HTR-8/SVneo (cell line): ENCODE results near the gene SLC35G1.

Experiments
- DNase-seq: peaks from one replicate; pipeline ENCODE4 v3.0.0; 2011; ENCODE audit warnings: low spot score, mixed read lengths; ENCODE audit not compliant: insufficient read length
- FAIRE-seq: peaks from 2 replicates; lab custom pipeline; 2011; peaks lifted over from hg19 to GRCh38; lab: Jason Lieb, UNC

Gene SLC35G1, protein sequence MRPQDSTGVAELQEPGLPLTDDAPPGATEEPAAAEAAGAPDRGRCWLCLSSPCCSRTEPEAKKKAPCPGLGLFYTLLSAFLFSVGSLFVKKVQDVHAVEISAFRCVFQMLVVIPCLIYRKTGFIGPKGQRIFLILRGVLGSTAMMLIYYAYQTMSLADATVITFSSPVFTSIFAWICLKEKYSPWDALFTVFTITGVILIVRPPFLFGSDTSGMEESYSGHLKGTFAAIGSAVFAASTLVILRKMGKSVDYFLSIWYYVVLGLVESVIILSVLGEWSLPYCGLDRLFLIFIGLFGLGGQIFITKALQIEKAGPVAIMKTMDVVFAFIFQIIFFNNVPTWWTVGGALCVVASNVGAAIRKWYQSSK

GRCh38 chr10:93893646-93894515 lies at the start of gene SLC35G1:
Gene SLC35G1 (plus strand): TSS chr10:93893978. CDS start chr10:93894034, 56 bp downstream.
- DNase-seq (peak; percentile 88), FAIRE-seq (no peak)

DNA sequence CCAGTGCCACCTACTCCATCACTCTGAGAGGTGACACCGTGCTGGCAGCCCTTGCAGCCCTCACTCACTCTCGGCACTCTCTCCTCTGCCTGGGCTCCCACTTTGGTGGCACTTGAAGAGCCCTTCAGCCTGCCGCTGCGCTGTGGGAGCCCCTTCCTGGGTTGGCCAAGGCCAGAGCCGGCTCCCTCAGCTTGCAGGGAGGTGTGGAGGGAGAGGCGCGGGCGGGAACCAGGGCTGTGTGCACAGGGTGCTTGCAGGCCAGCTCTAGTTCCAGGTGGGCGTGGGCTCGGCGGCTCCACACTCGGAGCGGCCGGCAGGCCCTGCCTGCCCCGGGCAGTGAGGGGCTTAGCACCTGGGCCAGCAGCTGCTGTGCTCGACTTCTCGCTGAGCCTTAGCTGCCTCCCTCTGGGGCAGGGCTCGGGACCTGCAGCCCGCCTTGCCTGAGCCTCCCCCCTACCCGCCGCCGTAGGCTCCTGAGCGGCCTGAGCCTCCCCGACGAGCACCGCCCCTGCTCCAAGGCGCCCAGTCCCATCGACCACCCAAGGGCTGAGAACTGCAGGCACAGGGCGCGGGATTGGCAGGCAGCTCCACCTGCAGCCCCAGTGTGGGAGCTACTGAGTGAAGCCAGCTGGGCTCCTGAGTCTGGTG lies 48.7 kb upstream of the SLC35G1 start:
- no peak for FAIRE-seq
- no peak for DNase-seq

GRCh38 chr10:93849593-93849992 lies 44.2 kb upstream of the SLC35G1 start:
- FAIRE-seq (no peak), DNase-seq (no peak)

- FAIRE-seq (no peak), DNase-seq (no peak)
Observed at GRCh38 chr10:93850031-93851015, 43.5 kb upstream of the SLC35G1 start.

DNA sequence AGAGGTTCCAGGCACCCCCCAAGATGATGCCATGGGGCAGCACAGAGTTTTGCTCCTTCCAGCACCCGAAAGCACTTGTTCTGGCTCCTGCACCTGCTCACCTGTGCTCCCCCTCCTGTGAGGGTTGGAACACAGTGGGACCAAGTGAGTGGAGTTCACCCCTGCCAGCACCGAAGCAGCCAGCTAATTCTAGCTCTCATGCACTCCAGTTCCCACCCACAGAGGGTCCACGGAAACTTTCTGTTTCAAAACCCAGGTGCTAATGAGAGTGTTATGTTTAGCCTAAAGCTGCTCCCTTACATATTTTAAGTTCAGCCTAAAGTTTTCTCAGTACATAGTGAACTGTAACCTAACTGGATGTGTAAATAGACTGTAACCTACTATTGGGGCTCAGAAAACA lies 42.6 kb upstream of the SLC35G1 start:
- DNase-seq, result no peak
- no peak for FAIRE-seq

DNA sequence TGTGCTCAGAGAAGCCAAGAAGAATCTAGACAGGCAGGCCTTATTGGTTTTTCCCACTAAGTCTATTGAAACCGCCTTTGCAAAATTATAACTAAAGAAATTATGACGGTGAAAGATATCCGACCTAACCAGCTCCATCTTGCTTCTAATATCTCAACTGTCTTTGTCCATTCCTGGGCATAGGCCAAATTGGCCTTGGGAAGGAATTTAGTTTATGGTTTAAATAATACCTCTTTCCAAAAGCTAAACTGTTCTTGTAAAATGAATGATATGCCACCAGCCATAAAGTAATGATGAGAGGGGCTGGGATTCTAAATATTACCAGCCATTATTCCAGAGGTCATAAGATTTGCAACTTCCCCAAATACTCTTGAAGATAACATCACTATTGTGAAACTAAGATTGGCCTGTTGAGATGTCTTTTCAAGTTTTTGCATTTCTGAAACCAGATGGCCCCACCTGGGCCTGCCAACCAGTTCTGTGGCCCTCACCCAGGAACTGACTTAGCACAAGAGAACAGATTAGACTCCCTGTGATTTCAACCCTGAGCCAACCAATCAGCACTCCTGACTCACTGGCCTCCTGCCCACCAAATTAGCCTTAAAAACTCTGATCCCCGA lies 41.2 kb upstream of the SLC35G1 start:
- DNase-seq (no peak), FAIRE-seq (no peak)

DNA sequence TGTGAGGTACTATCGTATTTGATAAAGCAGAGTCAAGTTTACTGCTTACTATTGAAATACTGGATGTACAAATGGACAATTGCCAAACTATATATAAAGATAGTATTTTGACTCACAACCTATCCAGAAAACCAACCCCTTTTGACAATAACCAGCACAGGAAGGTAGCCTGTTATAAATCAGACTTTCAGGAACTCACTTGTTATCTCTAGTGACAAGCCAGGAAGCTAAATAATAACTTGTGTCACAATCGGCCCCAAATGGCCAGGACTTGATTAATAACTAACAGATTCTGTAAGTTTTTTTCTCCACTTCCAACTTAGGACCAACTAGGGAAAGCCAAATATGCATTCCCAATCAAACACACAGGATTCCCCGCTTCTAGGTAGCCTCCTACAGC lies 38.8 kb upstream of the SLC35G1 start:
- FAIRE-seq (no peak), DNase-seq (no peak)

DNA sequence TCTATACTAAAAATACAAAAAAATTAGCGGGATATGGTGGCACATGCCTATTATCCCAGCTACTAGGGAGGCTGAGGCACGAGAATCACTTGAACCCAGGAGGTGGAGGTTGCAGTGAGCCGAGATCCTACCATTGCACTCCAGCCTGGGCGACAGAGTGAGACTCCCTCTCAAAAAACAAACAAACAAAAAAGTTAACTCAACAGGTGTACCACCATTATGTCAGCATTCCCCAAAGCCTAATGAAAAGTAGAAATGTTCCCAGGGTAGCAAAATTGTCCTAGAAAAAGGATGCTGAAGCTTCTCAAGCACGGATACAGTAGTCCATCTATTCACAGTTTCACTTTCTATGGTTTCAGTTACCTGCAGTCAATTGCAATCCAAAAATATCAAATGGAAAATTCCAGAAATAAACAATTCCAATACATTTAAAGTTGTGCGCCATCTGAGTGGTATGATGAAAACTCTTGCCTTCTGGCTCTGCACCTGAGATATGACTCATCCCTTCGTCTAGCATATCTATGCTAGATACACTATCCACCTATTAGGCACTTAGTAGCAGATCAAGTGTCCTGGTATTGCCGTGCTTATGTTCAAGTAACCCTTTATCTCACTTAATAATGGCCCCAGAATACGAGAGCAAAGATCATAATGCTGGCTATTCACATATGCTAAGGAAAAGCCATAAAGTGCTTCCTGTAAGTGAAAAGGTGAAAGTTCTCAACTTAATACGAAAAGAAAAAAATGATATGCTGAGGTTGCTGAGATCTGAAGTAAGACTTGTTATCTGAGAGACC lies 37.2 kb upstream of the SLC35G1 start:
- DNase-seq, result no peak
- FAIRE-seq, result no peak

DNA sequence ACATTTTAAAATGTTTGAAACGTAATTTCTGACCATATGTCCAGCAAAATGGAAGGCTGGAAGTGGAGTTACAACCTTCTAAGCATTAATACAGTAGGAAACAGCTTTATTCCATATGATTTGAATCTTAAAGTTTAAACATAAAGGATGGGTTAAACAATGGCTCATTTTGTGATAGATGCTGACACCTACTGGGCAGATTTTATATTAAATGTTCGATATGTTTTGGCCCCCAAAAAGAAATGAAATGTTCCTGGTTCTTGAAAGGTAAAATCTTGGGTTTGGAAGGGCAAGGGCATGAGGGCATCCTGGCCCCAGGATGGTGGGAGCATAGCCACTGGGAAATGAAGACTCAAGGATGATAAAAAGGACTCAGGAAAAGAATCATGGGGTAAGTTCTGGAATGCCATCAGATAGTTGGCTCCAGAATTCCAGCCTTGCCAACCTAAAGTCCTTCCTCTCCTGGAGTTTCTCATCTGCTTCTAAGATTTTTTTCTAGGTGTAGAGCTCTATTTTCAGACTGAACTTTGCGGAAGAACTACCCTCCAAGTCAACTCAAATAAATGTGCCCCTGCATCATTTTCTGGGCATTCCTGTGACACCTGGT lies 34.6 kb upstream of the SLC35G1 start:
- DNase-seq, result peak; percentile 19
- no peak for FAIRE-seq

GRCh38 chr10:93861825-93862224 lies 32.0 kb upstream of the SLC35G1 start:
- DNase-seq (no peak), FAIRE-seq (no peak)

GRCh38 chr10:93865794-93866425 lies 27.9 kb upstream of the SLC35G1 start:
- DNase-seq (no peak), FAIRE-seq (no peak)

GRCh38 chr10:93867525-93867924 lies 26.3 kb upstream of the SLC35G1 start:
- FAIRE-seq (no peak), DNase-seq (no peak)

DNA sequence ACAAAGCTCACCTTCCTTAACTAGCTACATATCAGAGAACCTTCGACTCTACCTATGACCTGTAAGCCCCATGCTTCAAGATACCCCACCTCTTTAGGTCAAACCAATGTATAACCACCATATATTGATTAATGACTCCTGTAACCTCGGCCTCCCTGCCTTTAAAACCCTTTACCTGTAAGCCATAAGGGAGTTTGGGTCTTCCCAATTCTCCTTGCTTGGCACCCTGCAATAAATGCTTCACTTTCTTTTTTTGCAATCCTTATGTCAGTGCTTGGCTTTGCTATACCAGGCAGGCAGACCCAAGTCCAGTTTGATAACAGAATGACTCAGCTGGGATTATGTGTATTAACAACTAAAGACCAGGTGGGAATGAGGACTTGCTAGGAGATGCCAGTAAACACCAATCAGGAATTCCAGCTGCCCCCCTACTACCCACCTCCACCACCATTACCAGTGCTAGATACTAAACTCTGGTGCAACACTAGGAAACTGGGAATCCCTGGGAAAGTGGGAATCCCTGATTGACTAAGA lies 22.0 kb upstream of the SLC35G1 start:
- FAIRE-seq, result no peak
- no peak for DNase-seq

DNA sequence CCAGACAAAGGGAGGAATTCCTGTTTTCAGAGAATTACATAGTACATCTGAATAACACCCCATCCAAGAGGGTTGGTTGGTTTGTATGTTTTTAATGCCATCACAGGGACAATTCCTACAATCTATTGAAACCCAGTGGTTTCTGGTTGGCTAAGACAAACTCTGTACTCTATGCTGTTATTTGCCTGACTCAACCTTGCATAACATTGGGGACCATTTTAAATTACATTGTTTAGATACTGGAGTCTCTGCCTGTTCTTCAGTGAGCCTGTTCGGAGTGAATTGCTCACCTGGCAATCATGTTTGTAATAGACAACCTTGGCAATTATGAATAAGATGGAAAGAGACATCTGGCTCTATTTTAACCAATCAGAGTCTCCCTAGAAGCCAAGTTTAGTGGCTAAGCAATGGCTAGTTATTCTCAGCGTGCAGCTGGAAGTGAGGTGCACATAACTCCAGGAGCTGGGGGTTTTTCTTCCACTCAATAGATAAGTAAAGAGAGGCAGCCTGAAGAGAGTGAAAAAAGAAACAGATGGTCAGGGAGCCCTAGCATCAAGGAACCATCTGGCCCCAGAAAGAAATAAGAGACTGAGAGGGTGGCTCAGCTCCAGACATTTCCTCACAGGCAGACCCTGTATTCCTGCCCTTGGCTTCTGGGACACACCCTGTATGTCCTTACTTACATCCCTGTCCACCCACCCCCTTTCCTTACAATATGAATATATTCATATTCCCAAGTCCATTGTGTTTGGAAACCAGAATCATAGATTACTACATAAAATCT lies 21.2 kb upstream of the SLC35G1 start:
- no peak for FAIRE-seq
- DNase-seq, result no peak

DNA sequence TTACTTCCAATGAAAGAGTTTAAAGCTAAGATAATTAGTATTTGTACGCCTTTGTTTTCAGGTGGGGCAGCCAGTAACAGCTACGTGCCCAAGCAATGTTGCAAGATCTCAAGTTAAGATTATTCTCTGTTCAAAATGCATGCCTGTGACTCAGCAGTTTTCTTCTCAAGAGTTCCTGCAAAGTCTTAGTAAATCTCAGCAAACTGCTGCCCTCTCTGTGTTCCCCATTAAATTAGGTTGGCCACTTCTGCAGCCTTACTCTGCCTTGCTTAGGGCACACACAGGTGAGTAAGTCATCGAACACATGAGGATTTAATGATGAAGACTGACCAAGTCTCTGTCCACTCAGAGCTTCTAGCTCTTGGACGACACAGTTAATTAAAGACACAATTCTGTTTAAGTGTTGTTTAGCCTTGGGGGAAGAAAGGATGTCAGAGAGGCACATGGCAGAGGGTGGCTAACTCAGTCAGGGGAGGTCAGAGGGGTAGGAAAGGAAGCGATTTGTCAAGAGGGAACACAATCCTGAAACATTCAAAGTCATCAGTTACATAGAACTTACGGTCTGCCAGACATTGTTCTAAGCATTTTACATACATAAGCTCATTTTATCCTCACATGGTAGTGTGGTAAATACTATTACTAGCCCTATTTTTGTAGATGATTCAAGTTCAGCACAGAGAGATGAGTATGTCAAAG lies 20.2 kb upstream of the SLC35G1 start:
- no peak for DNase-seq
- no peak for FAIRE-seq
